GM23248 (cell line): ENCODE results near the gene CARMIL1.

Experiments used
- EZH2 ChIP-seq: fragments of 200-600 bp; sonication (generic); IDR thresholded peaks from 2 replicates; pipeline ENCODE4 v1.6.1; 2018; ENCODE audit warnings: antibody characterized with exemption, mild to moderate bottlenecking; ENCODE audit not compliant: insufficient read depth, poor library complexity, severe bottlenecking
- EZH2phosphoT487 ChIP-seq: fragments of 200-600 bp; sonication (generic); IDR thresholded peaks from 2 replicates; pipeline ENCODE4 v1.6.1; 2018; ENCODE audit warnings: antibody characterized with exemption, moderate library complexity, mild to moderate bottlenecking, low read depth; ENCODE audit not compliant: insufficient read depth

DNA sequence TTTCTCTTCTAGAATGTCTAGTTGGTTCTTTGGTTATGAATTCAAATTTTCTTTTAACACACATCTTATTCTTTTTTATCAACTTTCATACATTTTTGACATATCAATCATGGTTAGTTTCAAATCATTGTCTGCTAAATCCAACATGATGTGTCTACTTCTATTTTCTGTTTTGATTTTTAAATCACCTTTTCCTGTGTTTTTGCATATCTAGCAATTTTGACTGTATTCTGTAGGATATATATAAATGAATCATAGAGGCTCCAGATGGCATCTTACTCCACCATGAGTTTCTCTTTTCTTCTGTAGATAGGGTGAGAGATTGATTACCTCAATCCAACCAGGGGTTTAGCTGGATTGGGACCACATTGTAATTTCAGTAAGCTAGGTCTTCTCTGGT, 34.3 kb upstream of the CARMIL1 start:
- TF ChIP-seq EZH2 (no peak), EZH2phosphoT487 (no peak)
